HepG2 (cell line): ENCODE data around the gene MMS19. TPM values are rescaled to one million over a fixed set of nuclear protein-coding genes. Genes with fewer than 3 reads are reported as not detected.

ENCODE experiments used
- CENPT ChIP-seq: sonication (generic); formaldehyde crosslinking; IDR thresholded peaks from 2 replicates; pipeline ENCODE4 v1.8.0; 2022; ENCODE audit warnings: low read depth, mild to moderate bottlenecking, moderate library complexity, missing genetic modification reagents
- CHCHD3 ChIP-seq: sonication (generic); formaldehyde crosslinking; IDR thresholded peaks from 2 replicates; pipeline ENCODE4 v1.8.0; 2022; ENCODE audit warnings: mild to moderate bottlenecking, missing genetic modification reagents, moderate library complexity
- GABPA ChIP-seq, 2 experiments: IDR thresholded peaks; 2 replicates each; pipeline ENCODE4 v1.6.1; 2011 to 2016; ENCODE audit warnings: low read depth in 2 of 2, low read length in 1 of 2, missing biosample characterization in 1 of 2, missing genetic modification characterization in 1 of 2
- HDAC6 ChIP-seq: fragments of 200-600 bp; sonication (generic); IDR thresholded peaks from 2 replicates; pipeline ENCODE4 v1.7.0; 2017; ENCODE audit warnings: mild to moderate bottlenecking, antibody characterized with exemption, low read length, low read depth
- IKZF4 ChIP-seq: sonication (generic); formaldehyde crosslinking; IDR thresholded peaks from 2 replicates; pipeline ENCODE4 v1.5.1; 2020; ENCODE audit warnings: borderline replicate concordance, mild to moderate bottlenecking, low read depth, missing genetic modification reagents; ENCODE audit errors: not compliant biosample characterization
- JUND ChIP-seq: sonication (generic); formaldehyde crosslinking; IDR thresholded peaks from 2 replicates; pipeline ENCODE4 v1.8.0; 2022; ENCODE audit warnings: mild to moderate bottlenecking, missing genetic modification reagents
- KLF13 ChIP-seq: sonication (generic); formaldehyde crosslinking; IDR thresholded peaks from 2 replicates; pipeline ENCODE4 v1.4.0; 2020; ENCODE audit warnings: mild to moderate bottlenecking, missing genetic modification reagents
- MTA1 ChIP-seq: sonication (generic); formaldehyde crosslinking; IDR thresholded peaks from 2 replicates; pipeline ENCODE4 v1.4.0; 2020; ENCODE audit warnings: missing genetic modification reagents, mild to moderate bottlenecking, borderline replicate concordance
- NBN ChIP-seq: fragments of 450-650 bp; conservative IDR thresholded peaks from 2 replicates; pipeline ENCODE4 v1.6.1; 2017
- PAX8 ChIP-seq: sonication (generic); formaldehyde crosslinking; IDR thresholded peaks from 2 replicates; pipeline ENCODE4 v1.8.0; 2022; ENCODE audit warnings: mild to moderate bottlenecking, missing genetic modification reagents, borderline replicate concordance
- RCOR2 ChIP-seq: IDR thresholded peaks from 2 replicates; pipeline ENCODE4 v1.6.1; 2016; ENCODE audit warnings: missing biosample characterization, missing genetic modification reagents
- SATB2 ChIP-seq: sonication (generic); formaldehyde crosslinking; IDR thresholded peaks from 2 replicates; pipeline ENCODE4 v1.5.0; 2020; ENCODE audit warnings: missing genetic modification reagents
- SP4 ChIP-seq: sonication (generic); formaldehyde crosslinking; IDR thresholded peaks from 2 replicates; pipeline ENCODE4 v1.8.1; 2023; ENCODE audit warnings: mild to moderate bottlenecking, missing genetic modification reagents
- TGIF2 ChIP-seq: IDR thresholded peaks from 2 replicates; pipeline ENCODE4 v1.6.1; 2016; ENCODE audit warnings: control low read depth, missing compliant biosample characterization
- ZNF17 ChIP-seq: sonication (generic); formaldehyde crosslinking; IDR thresholded peaks from 2 replicates; pipeline ENCODE4 v1.5.0; 2020; ENCODE audit warnings: mild to moderate bottlenecking, missing genetic modification reagents
- ZNF274 ChIP-seq: sonication (generic); formaldehyde crosslinking; IDR thresholded peaks from 2 replicates; pipeline ENCODE4 v1.5.1; 2020; ENCODE audit warnings: mild to moderate bottlenecking, missing genetic modification reagents
- ZNF432 ChIP-seq: sonication (generic); formaldehyde crosslinking; IDR thresholded peaks from 2 replicates; pipeline ENCODE4 v1.5.0; 2020; ENCODE audit warnings: missing genetic modification reagents, mild to moderate bottlenecking, borderline replicate concordance
- ZNF44 ChIP-seq: sonication (generic); formaldehyde crosslinking; IDR thresholded peaks from 2 replicates; pipeline ENCODE4 v1.5.1; 2020; ENCODE audit warnings: mild to moderate bottlenecking, missing genetic modification reagents
- ZNF768 ChIP-seq: sonication (generic); formaldehyde crosslinking; IDR thresholded peaks from 2 replicates; pipeline ENCODE4 v1.4.0; 2020; ENCODE audit warnings: missing genetic modification reagents
- ZSCAN29 ChIP-seq: sonication (generic); formaldehyde crosslinking; conservative IDR thresholded peaks from 2 replicates; pipeline ENCODE4 v1.4.0; 2020; ENCODE audit warnings: mild to moderate bottlenecking, missing genetic modification reagents
- polyA plus RNA-seq, 8 experiments: library from polyadenylated mRNA; depleted of rRNA in 3 of 8; stranded (reverse) in 7 of 8; unstranded in 1 of 8; fragments of >200 nt; fragmentation: Illumina TruSeq in 4 of 8; extraction: Trizol in 4 of 8; gene quantifications; 2 replicates each; pipeline versions ENCODE4 v1.2.1 to v1.2.3, GENCODE V29; 2011 to 2016; ENCODE audit warnings: low read depth in 4 of 8, missing spikeins in 1 of 8, mixed read lengths in 1 of 8; ENCODE audit not compliant: insufficient read depth in 1 of 8
- total RNA-seq, 5 experiments: library from RNA; depleted of rRNA; stranded (reverse); fragments of >200 nt; fragmentation: Illumina TruSeq; extraction: Trizol; gene quantifications; 2 replicates each; pipeline ENCODE4 v1.2.3, GENCODE V29; 2016; ENCODE audit warnings: low read depth in 1 of 5
- TF ChIP-seq, protein P1 (sequence below): sonication (generic); formaldehyde crosslinking; IDR thresholded peaks from 2 replicates; pipeline ENCODE4 v1.4.0; 2020; ENCODE audit warnings: missing genetic modification reagents
- TF ChIP-seq, protein P2 (sequence below): sonication (generic); formaldehyde crosslinking; IDR thresholded peaks from 2 replicates; pipeline ENCODE4 v1.8.0; 2022; ENCODE audit warnings: mild to moderate bottlenecking, missing genetic modification reagents, moderate library complexity
- TF ChIP-seq, protein P3 (sequence below): sonication (generic); formaldehyde crosslinking; IDR thresholded peaks from 2 replicates; pipeline ENCODE4 v1.4.0; 2020; ENCODE audit warnings: missing genetic modification reagents

The MMS19 gene
- total and polyA plus RNA-seq, 2 of the 13 experiments (the other 11 are each of a cell fraction or from before 2014, with no cell fraction given), result 76.4 to 107 TPM

DNA sequence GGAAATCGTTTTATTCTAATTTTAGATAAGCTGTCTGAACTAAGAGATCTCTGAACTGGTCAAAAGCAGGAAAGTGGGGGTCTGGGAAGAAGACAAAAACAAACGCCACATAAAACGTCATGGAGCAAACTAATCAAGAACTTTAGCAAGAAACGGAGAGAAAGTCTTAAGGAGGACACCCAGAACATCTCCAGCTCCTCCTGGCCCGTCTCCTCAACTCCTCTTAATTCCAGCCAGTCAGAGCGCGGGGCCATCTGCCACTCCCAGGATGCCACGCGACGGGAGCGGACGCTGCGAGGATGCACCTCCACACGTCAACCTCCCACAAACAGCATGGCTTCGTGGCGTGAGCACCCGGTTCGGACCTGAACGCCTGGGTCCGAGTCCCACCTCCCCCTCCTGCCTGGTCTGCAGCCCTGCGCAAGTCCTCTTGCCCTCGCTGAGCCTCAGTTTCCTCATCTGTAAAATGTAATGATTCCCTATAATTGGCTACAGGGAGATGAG lies 598 bp downstream of the MMS19 start (continued):
- no peak for TF ChIP-seq CENPT (CRISPR knock-in tag)
- no peak for TF ChIP-seq ZNF768 (CRISPR knock-in tag)
- no peak for TF ChIP-seq ZNF432 (CRISPR knock-in tag)
- TF ChIP-seq HDAC6, result no peak
- TF ChIP-seq GABPA (IDR thresholded peaks at IDR 0.05; ENCODE audit: low read depth, low read length), result no peak
- 0 out of 2 replicates have a peak, but pooled peaks have one; percentile 15 for TF ChIP-seq GABPA (CRISPR knock-in tag; IDR thresholded peaks at IDR 0.05; ENCODE audit: low read depth)
- TF ChIP-seq, protein P1, sequence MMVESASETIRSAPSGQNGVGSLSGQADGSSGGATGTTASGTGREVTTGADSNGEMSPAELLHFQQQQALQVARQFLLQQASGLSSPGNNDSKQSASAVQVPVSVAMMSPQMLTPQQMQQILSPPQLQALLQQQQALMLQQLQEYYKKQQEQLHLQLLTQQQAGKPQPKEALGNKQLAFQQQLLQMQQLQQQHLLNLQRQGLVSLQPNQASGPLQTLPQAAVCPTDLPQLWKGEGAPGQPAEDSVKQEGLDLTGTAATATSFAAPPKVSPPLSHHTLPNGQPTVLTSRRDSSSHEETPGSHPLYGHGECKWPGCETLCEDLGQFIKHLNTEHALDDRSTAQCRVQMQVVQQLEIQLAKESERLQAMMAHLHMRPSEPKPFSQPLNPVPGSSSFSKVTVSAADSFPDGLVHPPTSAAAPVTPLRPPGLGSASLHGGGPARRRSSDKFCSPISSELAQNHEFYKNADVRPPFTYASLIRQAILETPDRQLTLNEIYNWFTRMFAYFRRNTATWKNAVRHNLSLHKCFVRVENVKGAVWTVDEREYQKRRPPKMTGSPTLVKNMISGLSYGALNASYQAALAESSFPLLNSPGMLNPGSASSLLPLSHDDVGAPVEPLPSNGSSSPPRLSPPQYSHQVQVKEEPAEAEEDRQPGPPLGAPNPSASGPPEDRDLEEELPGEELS, result no peak; the same call in 1 of the 2 replicates
- TF ChIP-seq, protein P2, sequence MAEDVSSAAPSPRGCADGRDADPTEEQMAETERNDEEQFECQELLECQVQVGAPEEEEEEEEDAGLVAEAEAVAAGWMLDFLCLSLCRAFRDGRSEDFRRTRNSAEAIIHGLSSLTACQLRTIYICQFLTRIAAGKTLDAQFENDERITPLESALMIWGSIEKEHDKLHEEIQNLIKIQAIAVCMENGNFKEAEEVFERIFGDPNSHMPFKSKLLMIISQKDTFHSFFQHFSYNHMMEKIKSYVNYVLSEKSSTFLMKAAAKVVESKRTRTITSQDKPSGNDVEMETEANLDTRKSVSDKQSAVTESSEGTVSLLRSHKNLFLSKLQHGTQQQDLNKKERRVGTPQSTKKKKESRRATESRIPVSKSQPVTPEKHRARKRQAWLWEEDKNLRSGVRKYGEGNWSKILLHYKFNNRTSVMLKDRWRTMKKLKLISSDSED (CRISPR knock-in tag), result no peak
- no peak for TF ChIP-seq SP4 (CRISPR knock-in tag)
- no peak for TF ChIP-seq PAX8 (CRISPR knock-in tag)
- TF ChIP-seq NBN, result no peak
- TF ChIP-seq IKZF4 (CRISPR knock-in tag), result peak; percentile 18
- TF ChIP-seq ZNF274 (CRISPR knock-in tag), result 0 out of 2 replicates have a peak, but pooled peaks have one; percentile 72
- TF ChIP-seq MTA1 (CRISPR knock-in tag), result no peak
- no peak for TF ChIP-seq ZNF17 (CRISPR knock-in tag)
- 0 out of 2 replicates have a peak, but pooled peaks have one; percentile 18 for TF ChIP-seq JUND (CRISPR knock-in tag)
- TF ChIP-seq ZSCAN29 (CRISPR knock-in tag), result no peak
- no peak for TF ChIP-seq CHCHD3 (CRISPR knock-in tag)
- TF ChIP-seq SATB2, result no peak
- TF ChIP-seq, protein P3, sequence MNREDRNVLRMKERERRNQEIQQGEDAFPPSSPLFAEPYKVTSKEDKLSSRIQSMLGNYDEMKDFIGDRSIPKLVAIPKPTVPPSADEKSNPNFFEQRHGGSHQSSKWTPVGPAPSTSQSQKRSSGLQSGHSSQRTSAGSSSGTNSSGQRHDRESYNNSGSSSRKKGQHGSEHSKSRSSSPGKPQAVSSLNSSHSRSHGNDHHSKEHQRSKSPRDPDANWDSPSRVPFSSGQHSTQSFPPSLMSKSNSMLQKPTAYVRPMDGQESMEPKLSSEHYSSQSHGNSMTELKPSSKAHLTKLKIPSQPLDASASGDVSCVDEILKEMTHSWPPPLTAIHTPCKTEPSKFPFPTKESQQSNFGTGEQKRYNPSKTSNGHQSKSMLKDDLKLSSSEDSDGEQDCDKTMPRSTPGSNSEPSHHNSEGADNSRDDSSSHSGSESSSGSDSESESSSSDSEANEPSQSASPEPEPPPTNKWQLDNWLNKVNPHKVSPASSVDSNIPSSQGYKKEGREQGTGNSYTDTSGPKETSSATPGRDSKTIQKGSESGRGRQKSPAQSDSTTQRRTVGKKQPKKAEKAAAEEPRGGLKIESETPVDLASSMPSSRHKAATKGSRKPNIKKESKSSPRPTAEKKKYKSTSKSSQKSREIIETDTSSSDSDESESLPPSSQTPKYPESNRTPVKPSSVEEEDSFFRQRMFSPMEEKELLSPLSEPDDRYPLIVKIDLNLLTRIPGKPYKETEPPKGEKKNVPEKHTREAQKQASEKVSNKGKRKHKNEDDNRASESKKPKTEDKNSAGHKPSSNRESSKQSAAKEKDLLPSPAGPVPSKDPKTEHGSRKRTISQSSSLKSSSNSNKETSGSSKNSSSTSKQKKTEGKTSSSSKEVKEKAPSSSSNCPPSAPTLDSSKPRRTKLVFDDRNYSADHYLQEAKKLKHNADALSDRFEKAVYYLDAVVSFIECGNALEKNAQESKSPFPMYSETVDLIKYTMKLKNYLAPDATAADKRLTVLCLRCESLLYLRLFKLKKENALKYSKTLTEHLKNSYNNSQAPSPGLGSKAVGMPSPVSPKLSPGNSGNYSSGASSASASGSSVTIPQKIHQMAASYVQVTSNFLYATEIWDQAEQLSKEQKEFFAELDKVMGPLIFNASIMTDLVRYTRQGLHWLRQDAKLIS (CRISPR knock-in tag), result no peak
- TF ChIP-seq RCOR2 (CRISPR knock-in tag), result no peak
- TF ChIP-seq KLF13 (CRISPR knock-in tag), result no peak
- no peak for TF ChIP-seq ZNF44 (CRISPR knock-in tag)
- peak; percentile 92 for TF ChIP-seq TGIF2 (CRISPR knock-in tag)
